ENCODE measurements around the gene ZNF43.

DNA sequence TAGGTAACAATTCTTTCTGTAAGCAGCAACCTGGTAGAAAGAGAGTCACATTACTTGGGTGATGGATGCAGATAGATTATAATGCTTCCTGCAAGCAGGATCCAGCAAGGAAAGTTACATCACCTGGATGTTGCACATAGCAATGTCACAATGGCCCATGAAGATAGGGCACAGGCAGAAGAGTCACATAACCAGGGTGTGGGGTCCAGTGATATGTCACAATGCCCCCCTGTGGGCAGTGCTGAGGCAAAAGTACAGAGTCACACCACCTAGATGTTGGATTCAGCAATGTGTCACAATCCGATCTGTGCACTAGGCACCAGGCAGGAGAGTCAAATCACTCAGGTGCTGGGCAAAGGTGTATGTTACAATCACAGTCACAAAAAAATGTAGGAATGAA lies 4.0 kb upstream of the ZNF43 start:
- no peak for TF ChIP-seq POLR2A (IDR thresholded peaks at IDR 0.05; ENCODE audit: low read depth, low read length)
- no peak for TF ChIP-seq POLR2AphosphoS5 (IDR thresholded peaks at IDR 0.05; ENCODE audit: low read depth, low read length)
